ENCODE results near the gene INS. TPM values are rescaled to one million over a fixed set of nuclear protein-coding genes. Genes with fewer than 3 reads are reported as not detected.

The INS gene
- total and polyA plus RNA-seq, 10 of the 15 experiments (the other 5 are each of a cell fraction or from before 2014, with no cell fraction given) = not detected

- in situ Hi-C loops (cut with MboI) (no loop called here), intact Hi-C loops (cut with micrococcal nuclease; ENCODE audit: unreplicated experiment) (no loop called here)
- H3K27me3 ChIP-seq (replicated peaks in 1 of 2; ENCODE audit: control insufficient read depth in 2 of 2, insufficient read depth in 2 of 2, low read length in 1 of 2) = no peaks in the 10 kb centered on the region
- ChIA-PET SMC1A (ENCODE audit: uncharacterized antibody, unreplicated experiment) (no interaction called here), RAD21 (ENCODE audit: unreplicated experiment) (interaction anchor here (0.5 kb wide), 1 partner anchor 234 kb away, joined by 3 read pairs; no protein-coding TSS in a partner anchor), CTCF (interaction anchor here (0.5 to 1.0 kb wide), 2 partner anchors 233 to 593 kb away, joined by 3 to 5 read pairs; no protein-coding TSS in a partner anchor), POLR2A (no interaction called here)
- H3K9ac ChIP-seq (ENCODE audit: control insufficient read depth, insufficient read depth, low read length) = no peak overlapping the region
- H3K27ac ChIP-seq (ENCODE audit: control insufficient read depth, insufficient read depth) = no peak overlapping the region
- no peak for DNase-seq (ENCODE audit: low read depth, low spot score)
- peak; percentile 63 for ATAC-seq
- no peak overlapping the region for H2AFZ ChIP-seq (ENCODE audit: control insufficient read depth, low read depth, low read length)
- no peaks in the 10 kb centered on the region for H3K4me1 ChIP-seq (ENCODE audit: control insufficient read depth, insufficient read depth, low read length)
- no peaks in the 10 kb centered on the region for H4K20me1 ChIP-seq (ENCODE audit: control insufficient read depth, insufficient read depth)
- no peaks in the 10 kb centered on the region for H3K9me3 ChIP-seq (replicated peaks; ENCODE audit: control insufficient read depth, insufficient read depth, low read length)
- H3K79me2 ChIP-seq (ENCODE audit: control insufficient read depth, insufficient read depth, low read length) = no peaks in the 10 kb centered on the region
- FAIRE-seq = no peak
- no peaks in the 10 kb centered on the region for H3K36me3 ChIP-seq (ENCODE audit: control insufficient read depth in 2 of 2, insufficient read depth in 2 of 2, low read length in 1 of 2)
- H3K4me3 ChIP-seq = no peak overlapping the region
- WGBS (ENCODE audit: insufficient coverage, insufficient replicate concordance, low lambda C conversion rate, missing lambda C conversion rate) = 27% methylated on average over 19 of the region's 21 CpGs
- H3K4me2 ChIP-seq (ENCODE audit: control insufficient read depth, insufficient read depth) = no peak overlapping the region
- BruUV-seq (replicated peaks) = no TSS peak
- TF ChIP-seq RAD21 (IDR thresholded peaks at IDR 0.05; ENCODE audit: insufficient read depth, low read depth, low read length) (peak; percentile 29), NFXL1 (IDR thresholded peaks at IDR 0.05; ENCODE audit: borderline replicate concordance) (no peak), BCL11A (IDR thresholded peaks at IDR 0.05; ENCODE audit: low read depth, low read length) (no peak), RUNX3 (IDR thresholded peaks at IDR 0.05; ENCODE audit: low read length) (no peak), IRF3 (IDR thresholded peaks at IDR 0.05) (no peak), BHLHE40 (IDR thresholded peaks at IDR 0.05; ENCODE audit: borderline replicate concordance in 1 of 2, low read depth in 2 of 2, low read length in 1 of 2) (peak in 1 of 2 experiments; percentile 56; a peak in 1 of 4 replicates), CTCF (IDR thresholded peaks at IDR 0.05 in 2 of 3, conservative IDR thresholded peaks at IDR 0.05 in 1 of 3; ENCODE audit: control insufficient read depth in 2 of 3, extremely low read depth in 1 of 3, insufficient read depth in 1 of 3, low read depth in 3 of 3, low read length in 3 of 3) (peak in 2 of 3 experiments; percentile 21 to 27; a peak in 3 of 6 replicates), RFX5 (IDR thresholded peaks at IDR 0.05; ENCODE audit: low read depth, low read length) (no peak), CBX5 (IDR thresholded peaks at IDR 0.05; ENCODE audit: low read depth) (no peak), EZH2 (IDR thresholded peaks at IDR 0.05; ENCODE audit: borderline replicate concordance, control insufficient read depth, low read depth, low read length) (no peak), SP1 (IDR thresholded peaks at IDR 0.05; ENCODE audit: low read depth, low read length) (no peak), ZSCAN29 (IDR thresholded peaks at IDR 0.05) (no peak), ZNF24 (IDR thresholded peaks at IDR 0.05) (no peak), KLF5 (IDR thresholded peaks at IDR 0.05; ENCODE audit: partially characterized antibody) (no peak)
Measured at GRCh38 chr11:2186669-2187279, 25.8 kb upstream of the INS start.
